ENCODE results near the gene MME.

DNA sequence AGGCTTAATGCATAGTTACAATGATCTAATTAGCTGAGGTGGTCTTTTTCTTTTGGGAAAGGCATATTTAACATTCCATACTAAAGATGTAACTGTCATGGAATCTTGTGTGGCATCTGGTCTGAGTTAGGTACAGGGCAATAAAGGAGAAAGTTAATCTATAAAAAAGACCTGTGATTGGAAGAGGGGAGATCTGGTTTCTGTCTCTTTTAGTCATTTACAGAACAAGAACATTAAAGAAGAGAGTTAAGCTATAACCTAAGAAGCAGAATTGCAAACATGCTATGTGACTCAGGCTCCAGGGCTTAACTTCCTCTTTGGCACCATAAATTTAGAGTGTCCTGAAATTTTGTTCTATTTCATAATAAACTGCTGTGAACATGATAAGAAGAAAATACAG lies 47.2 kb upstream of the MME start:
- TF ChIP-seq, protein P1, sequence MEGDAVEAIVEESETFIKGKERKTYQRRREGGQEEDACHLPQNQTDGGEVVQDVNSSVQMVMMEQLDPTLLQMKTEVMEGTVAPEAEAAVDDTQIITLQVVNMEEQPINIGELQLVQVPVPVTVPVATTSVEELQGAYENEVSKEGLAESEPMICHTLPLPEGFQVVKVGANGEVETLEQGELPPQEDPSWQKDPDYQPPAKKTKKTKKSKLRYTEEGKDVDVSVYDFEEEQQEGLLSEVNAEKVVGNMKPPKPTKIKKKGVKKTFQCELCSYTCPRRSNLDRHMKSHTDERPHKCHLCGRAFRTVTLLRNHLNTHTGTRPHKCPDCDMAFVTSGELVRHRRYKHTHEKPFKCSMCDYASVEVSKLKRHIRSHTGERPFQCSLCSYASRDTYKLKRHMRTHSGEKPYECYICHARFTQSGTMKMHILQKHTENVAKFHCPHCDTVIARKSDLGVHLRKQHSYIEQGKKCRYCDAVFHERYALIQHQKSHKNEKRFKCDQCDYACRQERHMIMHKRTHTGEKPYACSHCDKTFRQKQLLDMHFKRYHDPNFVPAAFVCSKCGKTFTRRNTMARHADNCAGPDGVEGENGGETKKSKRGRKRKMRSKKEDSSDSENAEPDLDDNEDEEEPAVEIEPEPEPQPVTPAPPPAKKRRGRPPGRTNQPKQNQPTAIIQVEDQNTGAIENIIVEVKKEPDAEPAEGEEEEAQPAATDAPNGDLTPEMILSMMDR (conservative IDR thresholded peaks at IDR 0.05; ENCODE audit: low read length): no peak
- TF ChIP-seq EZH2phosphoT487 (IDR thresholded peaks at IDR 0.05; ENCODE audit: borderline replicate concordance, low read depth, low read length): no peak
